H1 (cell line): Measurements from ENCODE around the gene PLCB1. TPM values are rescaled to one million over a fixed set of nuclear protein-coding genes. Genes with fewer than 3 reads are reported as not detected.

Experiments used
- CTCF ChIA-PET: fragments of 300-600 bp; sonication (Branson Sonifier 250); formaldehyde crosslinking; loops from one replicate; lab custom pipeline; 2021; ENCODE audit not compliant: partially characterized antibody; lab: Charles Lee
- POLR2A ChIA-PET: fragments of 300-600 bp; sonication (Branson Sonifier 250); formaldehyde crosslinking; loops from one replicate; lab custom pipeline; 2021; ENCODE audit warnings: inconsistent platforms; ENCODE audit not compliant: partially characterized antibody; lab: Charles Lee
- DNase-seq, 2 experiments: peaks; one replicate each; pipeline versions ENCODE4 v3.0.0 to v3.0.0-alpha.2; 2010 to 2022; ENCODE audit warnings: low spot score in 2 of 2, low read depth in 1 of 2, mixed read lengths in 1 of 2
- FAIRE-seq: peaks from 2 replicates; lab custom pipeline; 2011; peaks lifted over from hg19 to GRCh38; lab: Jason Lieb, UNC
- H2AFZ ChIP-seq: 2 replicates; pipeline ENCODE4 v1.8.1; 2012; ENCODE audit warnings: low read length, inconsistent platforms
- H2AK5ac ChIP-seq: 2 replicates; pipeline ENCODE4 v1.6.1; 2013; ENCODE audit warnings: low read depth, low read length
- H2BK120ac ChIP-seq: replicated peaks from 2 replicates; pipeline ENCODE3; 2013; ENCODE audit warnings: low read depth, low read length, inconsistent platforms
- H2BK12ac ChIP-seq: 2 replicates; pipeline ENCODE4 v1.6.1; 2013; ENCODE audit warnings: low read depth, low read length
- H2BK15ac ChIP-seq: 2 replicates; pipeline ENCODE4 v1.6.1; 2013; ENCODE audit warnings: low read length
- H2BK20ac ChIP-seq: 2 replicates; pipeline ENCODE4 v1.6.1; 2013; ENCODE audit warnings: low read length
- H2BK5ac ChIP-seq: 2 replicates; pipeline ENCODE4 v1.6.1; 2013; ENCODE audit warnings: low read depth, low read length
- H3K14ac ChIP-seq: 2 replicates; pipeline ENCODE4 v1.6.1; 2013; ENCODE audit warnings: inconsistent platforms; ENCODE audit not compliant: insufficient read length
- H3K18ac ChIP-seq: 2 replicates; pipeline ENCODE4 v1.6.1; 2013; ENCODE audit warnings: low read length; ENCODE audit errors: extremely low read depth
- H3K23ac ChIP-seq: 2 replicates; pipeline ENCODE4 v1.6.1; 2013; ENCODE audit warnings: inconsistent platforms; ENCODE audit not compliant: insufficient read length
- H3K23me2 ChIP-seq: 2 replicates; pipeline ENCODE4 v1.6.1; 2013; ENCODE audit warnings: low read depth, low read length
- H3K27ac ChIP-seq: 2 replicates; pipeline ENCODE4 v1.6.1; 2011; ENCODE audit warnings: low read depth, low read length, inconsistent platforms
- H3K27me3 ChIP-seq, 4 experiments: replicated peaks in 1 of 4; 1 replicate in 1 of 4; 2 replicates in 3 of 4; pipeline versions ENCODE4 v1.6.1 to v1.8.1; 2011 to 2013; ENCODE audit warnings: low read length in 3 of 4, mild to moderate bottlenecking in 3 of 4, inconsistent platforms in 2 of 4, mixed read lengths in 2 of 4, moderate library complexity in 1 of 4; ENCODE audit not compliant: control insufficient read depth in 3 of 4, insufficient read depth in 3 of 4; ENCODE audit errors: extremely low read depth in 1 of 4
- H3K36me3 ChIP-seq, 4 experiments: 2 replicates each; pipeline versions ENCODE4 v1.6.1 to v1.8.1; 2011 to 2013; ENCODE audit warnings: mild to moderate bottlenecking in 4 of 4, low read length in 3 of 4, moderate library complexity in 2 of 4, control low read depth in 1 of 4, inconsistent platforms in 1 of 4; ENCODE audit not compliant: insufficient read depth in 4 of 4, control insufficient read depth in 2 of 4
- H3K4ac ChIP-seq: replicated peaks from 2 replicates; pipeline ENCODE3; 2013; ENCODE audit warnings: low read length, low read depth, mixed read lengths, inconsistent platforms; ENCODE audit not compliant: insufficient read length
- H3K4me1 ChIP-seq, 4 experiments: replicated peaks in 1 of 4; 1 replicate in 1 of 4; 2 replicates in 3 of 4; pipeline versions ENCODE4 v1.6.1 to v1.8.1; 2011 to 2013; ENCODE audit warnings: low read length in 3 of 4, inconsistent platforms in 2 of 4, mixed read lengths in 1 of 4; ENCODE audit not compliant: insufficient read depth in 4 of 4, control insufficient read depth in 3 of 4
- H3K4me2 ChIP-seq, 2 experiments: 2 replicates each; pipeline versions ENCODE4 v1.6.1 to v1.8.1; 2011 to 2013; ENCODE audit warnings: low read depth in 2 of 2, low read length in 2 of 2, control low read depth in 1 of 2, inconsistent platforms in 1 of 2, mild to moderate bottlenecking in 1 of 2; ENCODE audit not compliant: insufficient read depth in 1 of 2
- H3K4me3 ChIP-seq, 4 experiments: fragments of 200-600, 300-600 bp in 1 of 4; sonication (generic), shearing (Covaris generic), sonication (Bioruptor Twin) in 1 of 4; 2 replicates each; pipeline versions ENCODE4 v1.5.1 to v1.8.1; 2011 to 2016; ENCODE audit warnings: low read length in 4 of 4, low read depth in 3 of 4, control low read depth in 2 of 4, inconsistent platforms in 2 of 4, mild to moderate bottlenecking in 2 of 4, mixed read lengths in 1 of 4, moderate library complexity in 1 of 4; ENCODE audit not compliant: insufficient read depth in 2 of 4; ENCODE audit errors: extremely low read depth in 1 of 4
- H3K56ac ChIP-seq: replicated peaks from 2 replicates; pipeline ENCODE3; 2013; ENCODE audit warnings: low read depth, mild to moderate bottlenecking, mixed read lengths, low read length, inconsistent platforms; ENCODE audit not compliant: insufficient read length
- H3K79me1 ChIP-seq: 2 replicates; pipeline ENCODE4 v1.6.1; 2013; ENCODE audit warnings: low read depth, low read length, control low read depth
- H3K79me2 ChIP-seq, 2 experiments: 2 replicates each; pipeline versions ENCODE4 v1.6.1 to v1.8.1; 2012 to 2013; ENCODE audit warnings: low read length in 2 of 2, mild to moderate bottlenecking in 2 of 2, inconsistent platforms in 1 of 2; ENCODE audit not compliant: insufficient read depth in 2 of 2, control insufficient read depth in 1 of 2
- H3K9ac ChIP-seq, 4 experiments: replicated peaks in 1 of 4; 1 replicate in 1 of 4; 2 replicates in 3 of 4; pipeline versions ENCODE4 v1.6.1 to v1.8.1; 2011 to 2013; ENCODE audit warnings: low read depth in 3 of 4, low read length in 3 of 4, control low read depth in 2 of 4, mild to moderate bottlenecking in 2 of 4, moderate library complexity in 2 of 4, inconsistent platforms in 1 of 4; ENCODE audit errors: extremely low read depth in 1 of 4
- H3K9me3 ChIP-seq, 2 experiments: 2 replicates each; pipeline versions ENCODE4 v1.6.1 to v1.8.1; 2012 to 2013; ENCODE audit warnings: mild to moderate bottlenecking in 2 of 2, moderate library complexity in 2 of 2, control low read depth in 1 of 2, inconsistent platforms in 1 of 2, low read depth in 1 of 2, low read length in 1 of 2, mixed read lengths in 1 of 2; ENCODE audit not compliant: insufficient read depth in 2 of 2
- H4K20me1 ChIP-seq, 2 experiments: replicated peaks in 1 of 2; 2 replicates each; pipeline versions ENCODE3 to v1.8.1; 2011 to 2013; ENCODE audit warnings: inconsistent platforms in 2 of 2, low read length in 2 of 2, mild to moderate bottlenecking in 1 of 2; ENCODE audit not compliant: insufficient read depth in 2 of 2, control insufficient read depth in 1 of 2
- H4K5ac ChIP-seq: 2 replicates; pipeline ENCODE4 v1.6.1; 2013; ENCODE audit warnings: low read length, low read depth, mixed read lengths, inconsistent platforms; ENCODE audit not compliant: insufficient read length
- H4K8ac ChIP-seq: 2 replicates; pipeline ENCODE4 v1.8.0; 2013; ENCODE audit warnings: mild to moderate bottlenecking, moderate library complexity, low read length, inconsistent platforms; ENCODE audit not compliant: insufficient read depth; ENCODE audit errors: extremely low read depth
- H4K91ac ChIP-seq: replicated peaks from 2 replicates; pipeline ENCODE3; 2013; ENCODE audit warnings: low read length, mixed read lengths, inconsistent platforms; ENCODE audit not compliant: insufficient read length
- PHF8 ChIP-seq: fragments of 200-600 bp; sonication (generic); conservative IDR thresholded peaks from 2 replicates; pipeline ENCODE4 v1.7.1; 2012; ENCODE audit warnings: low read depth, mild to moderate bottlenecking, inconsistent platforms, low read length, moderate library complexity
- TBP ChIP-seq: IDR thresholded peaks from 2 replicates; pipeline ENCODE4 v1.6.1; 2011; ENCODE audit warnings: low read depth, low read length, improper control_type of control experiment
- WGBS, 2 experiments: shearing (Covaris generic) in 1 of 2; methylation state at CpG; one replicate each; pipeline versions ENCODE4 v1.1.6 to v1.1.7; 2013 to 2015; ENCODE audit warnings: low lambda C conversion rate in 2 of 2, mixed read lengths in 2 of 2, inconsistent platforms in 1 of 2, low coverage in 1 of 2, missing lambda C conversion rate in 1 of 2; ENCODE audit not compliant: insufficient replicate concordance in 2 of 2, insufficient coverage in 1 of 2, insufficient read length in 1 of 2; ENCODE audit errors: extremely low coverage in 1 of 2, missing lambda C conversion rate in 1 of 2; 5-methylcytosine and 5-hydroxymethylcytosine counted together
- polyA plus RNA-seq, 7 experiments: library from polyadenylated mRNA; depleted of rRNA in 3 of 7; stranded (reverse) in 5 of 7; unstranded in 2 of 7; fragments of >200 nt in 5 of 7; fragments of 200-250 nt in 2 of 7; gene quantifications; 1 replicate in 5 of 7; 2 replicates in 1 of 7; 4 replicates in 1 of 7; pipeline versions ENCODE4 v1.2.1 to v1.2.3, GENCODE V29; 2011 to 2013; ENCODE audit warnings: missing spikeins in 2 of 7, mixed read lengths in 2 of 7
- total RNA-seq: library from RNA; stranded (reverse); fragmentation: NEBNext Ultra II Directional; extraction: Animal tissue kit (Norgen Biotek cat#: 25700); gene quantifications from 2 replicates; pipeline ENCODE4 v1.2.1, GENCODE V29; 2021
- TF ChIP-seq, protein P1 (sequence below): IDR thresholded peaks from 2 replicates; pipeline ENCODE4 v1.6.1; 2012; ENCODE audit warnings: inconsistent platforms

Gene PLCB1
- total and polyA plus RNA-seq, 2 of the 8 experiments (the other 6 are each of a cell fraction or from before 2014, with no cell fraction given): 2.6 to 9.1 TPM

GRCh38 chr20:8633366-8633765, 501.3 kb downstream of the PLCB1 start:
- H4K8ac ChIP-seq: no peak overlapping the region
- no peak overlapping the region for H4K5ac ChIP-seq
- H2BK20ac ChIP-seq: no peak overlapping the region
- H4K20me1 ChIP-seq: no peaks in the 10 kb centered on the region
- H3K79me1 ChIP-seq: no peaks in the 10 kb centered on the region; the same call in none of the 2 replicates
- no peaks in the 10 kb centered on the region for H3K79me2 ChIP-seq
- H3K56ac ChIP-seq: no peak overlapping the region
- no peak overlapping the region for H3K14ac ChIP-seq
- TF ChIP-seq, protein P1, sequence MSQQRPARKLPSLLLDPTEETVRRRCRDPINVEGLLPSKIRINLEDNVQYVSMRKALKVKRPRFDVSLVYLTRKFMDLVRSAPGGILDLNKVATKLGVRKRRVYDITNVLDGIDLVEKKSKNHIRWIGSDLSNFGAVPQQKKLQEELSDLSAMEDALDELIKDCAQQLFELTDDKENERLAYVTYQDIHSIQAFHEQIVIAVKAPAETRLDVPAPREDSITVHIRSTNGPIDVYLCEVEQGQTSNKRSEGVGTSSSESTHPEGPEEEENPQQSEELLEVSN: no peak
- TF ChIP-seq TBP (no peak), PHF8 (no peak)
- H2AFZ ChIP-seq: no peak overlapping the region
- H3K4me3 ChIP-seq: no peak overlapping the region
- no peak overlapping the region for H2BK5ac ChIP-seq
- H3K18ac ChIP-seq: no peak overlapping the region
- H3K27ac ChIP-seq: no peak overlapping the region
- no peak overlapping the region for H3K4me2 ChIP-seq
- no peak overlapping the region for H2BK12ac ChIP-seq
- POLR2A ChIA-PET: no interaction called here
- H3K4me1 ChIP-seq: no peaks in the 10 kb centered on the region
- H3K27me3 ChIP-seq: no peaks in the 10 kb centered on the region
- H3K4ac ChIP-seq: no peak overlapping the region
- DNase-seq (no peak), FAIRE-seq (no peak)
- no peaks in the 10 kb centered on the region for H3K9me3 ChIP-seq
- H2BK120ac ChIP-seq: no peak overlapping the region
- WGBS, 2 experiments: 83% methylated on average over 1 of the region's 1 CpG; no CpG with 5 or more reads in 1 of the 2 experiments
- CTCF ChIA-PET: no interaction called here
- no peak overlapping the region for H2BK15ac ChIP-seq
- H4K91ac ChIP-seq: no peak overlapping the region
- H3K9ac ChIP-seq: no peak overlapping the region
- H2AK5ac ChIP-seq: no peak overlapping the region
- H3K23ac ChIP-seq: no peak overlapping the region
- no peaks in the 10 kb centered on the region for H3K23me2 ChIP-seq
- H3K36me3 ChIP-seq: no peaks in the 10 kb centered on the region
